Fibroblast of peridontal ligament (primary cell): Measurements from ENCODE around the gene RUNX2.

Experiments
- DNase-seq: peaks from one replicate; pipeline ENCODE4 v3.0.0-alpha.2; 2010; ENCODE audit errors: extremely low read depth

RUNX2 gene

GRCh38 chr6:45411959-45412358 lies 83.8 kb downstream of the RUNX2 start:
- DNase-seq: peak; percentile 36

DNA sequence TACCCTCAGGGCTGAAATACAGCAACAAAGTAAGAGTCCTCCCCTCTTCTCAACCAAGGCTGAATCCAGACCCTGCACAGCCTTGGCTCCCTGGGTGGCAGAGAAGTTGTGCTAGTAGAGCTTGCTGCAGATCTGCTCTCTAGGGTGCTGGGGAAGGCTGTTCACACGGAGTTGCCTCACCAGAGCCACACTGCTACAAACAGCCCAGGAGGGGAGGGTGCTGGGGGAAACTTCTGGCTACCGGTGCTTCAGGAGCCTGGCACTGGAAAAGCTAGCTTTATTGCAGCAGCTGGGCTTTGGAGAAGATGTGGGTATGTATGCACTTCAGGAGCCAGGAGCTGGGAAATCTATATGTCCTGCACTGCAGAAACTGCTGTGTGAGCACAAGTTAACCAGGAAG lies 87.2 kb downstream of the RUNX2 start:
- DNase-seq: peak; percentile 24

DNA sequence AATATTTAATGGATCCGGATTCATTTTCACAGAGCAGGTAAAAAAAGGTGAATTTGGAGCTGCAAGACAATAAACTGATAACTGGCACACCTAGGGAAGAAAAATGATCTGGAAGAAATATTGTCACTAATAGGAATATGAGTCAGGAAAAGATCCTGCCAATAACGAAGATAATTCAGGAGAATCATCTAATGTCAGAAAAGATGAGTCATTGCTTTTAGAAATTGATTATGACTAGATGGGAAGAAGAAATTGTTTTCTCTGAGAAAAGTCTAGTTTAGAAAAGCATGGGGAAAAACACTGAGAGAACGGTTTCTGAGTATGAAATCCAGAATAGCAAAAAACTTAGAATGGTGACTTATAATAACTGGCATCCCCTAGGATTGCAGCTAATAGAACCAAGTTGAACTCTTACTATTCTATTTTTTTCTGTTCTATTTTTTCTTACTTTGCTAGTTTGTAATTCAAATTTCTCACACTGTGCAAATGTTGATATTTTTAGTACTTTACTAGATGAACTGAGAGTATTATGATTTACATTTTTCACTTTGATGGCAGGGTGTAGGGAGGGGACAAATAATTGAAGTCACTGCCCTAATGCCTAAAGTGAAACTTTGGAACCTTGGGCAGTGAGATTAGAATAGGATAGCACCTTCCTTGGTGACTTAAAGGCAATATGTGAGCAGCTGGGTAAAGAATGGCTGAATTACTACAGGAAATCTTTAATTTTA lies 87.8 kb downstream of the RUNX2 start:
- peak; percentile 25 for DNase-seq

DNA sequence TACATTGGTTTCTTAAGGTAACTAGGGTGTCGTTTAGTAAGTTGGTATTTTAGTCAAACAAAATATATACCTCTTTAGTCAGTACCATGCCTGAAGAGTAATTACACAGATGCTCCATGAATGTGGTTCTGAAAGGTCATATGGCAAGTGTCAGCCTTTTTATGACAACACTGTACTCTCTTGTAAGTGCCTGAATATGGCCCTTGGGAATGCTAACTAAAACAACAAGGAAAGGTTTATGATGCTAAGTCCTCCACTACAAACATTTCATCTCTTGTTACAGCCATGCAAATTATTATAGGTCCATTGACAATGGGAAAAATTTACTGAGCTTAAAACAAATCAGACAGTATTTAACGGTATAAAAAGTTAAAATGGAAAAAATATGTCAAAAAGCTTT lies 88.6 kb downstream of the RUNX2 start:
- DNase-seq: no peak

DNA sequence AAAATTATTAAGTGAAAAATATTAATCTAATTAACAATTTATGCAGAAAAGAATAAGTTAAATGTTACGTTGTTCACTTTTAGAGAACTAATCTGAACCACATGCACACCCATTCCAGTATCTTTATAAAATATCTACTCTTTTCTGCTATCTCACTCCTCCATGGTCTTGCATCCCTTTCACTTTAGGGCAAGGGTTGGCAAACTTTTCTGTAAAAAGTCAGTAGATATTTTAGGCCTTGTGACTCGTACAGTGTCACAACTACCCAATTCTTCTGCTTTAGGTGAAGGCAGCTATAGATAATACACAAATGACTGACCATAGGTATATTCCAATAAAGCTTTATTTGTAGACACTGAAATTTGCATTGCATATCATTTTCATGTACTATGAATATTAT lies 89.3 kb downstream of the RUNX2 start:
- no peak for DNase-seq

DNA sequence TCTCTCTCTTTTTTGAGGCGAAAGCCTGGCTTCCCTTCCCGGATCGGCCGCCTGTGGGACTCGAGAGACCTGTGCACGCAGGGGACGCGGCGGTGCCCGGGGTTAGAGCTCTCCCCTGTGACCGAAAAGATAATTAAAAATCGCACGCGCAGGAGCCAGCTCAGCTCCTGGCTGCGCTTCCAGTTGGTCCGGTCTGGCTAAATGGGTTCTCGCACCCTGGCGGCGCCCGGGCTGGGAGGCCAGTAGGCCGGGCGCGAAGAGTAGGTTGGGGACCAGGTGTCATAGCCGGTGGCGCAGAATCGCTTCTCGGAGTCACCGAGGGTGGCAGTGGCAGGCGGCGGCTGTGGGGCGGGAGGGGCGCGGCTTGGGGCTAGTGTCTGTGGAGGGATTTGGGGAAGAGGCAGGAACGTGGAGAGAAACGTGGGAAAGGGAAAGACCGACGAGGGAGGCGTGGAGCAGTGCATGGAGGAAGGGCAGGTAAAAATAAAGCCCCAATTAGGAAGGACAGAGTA lies 91.5 kb downstream of the RUNX2 start:
- peak; percentile 49 for DNase-seq

DNA sequence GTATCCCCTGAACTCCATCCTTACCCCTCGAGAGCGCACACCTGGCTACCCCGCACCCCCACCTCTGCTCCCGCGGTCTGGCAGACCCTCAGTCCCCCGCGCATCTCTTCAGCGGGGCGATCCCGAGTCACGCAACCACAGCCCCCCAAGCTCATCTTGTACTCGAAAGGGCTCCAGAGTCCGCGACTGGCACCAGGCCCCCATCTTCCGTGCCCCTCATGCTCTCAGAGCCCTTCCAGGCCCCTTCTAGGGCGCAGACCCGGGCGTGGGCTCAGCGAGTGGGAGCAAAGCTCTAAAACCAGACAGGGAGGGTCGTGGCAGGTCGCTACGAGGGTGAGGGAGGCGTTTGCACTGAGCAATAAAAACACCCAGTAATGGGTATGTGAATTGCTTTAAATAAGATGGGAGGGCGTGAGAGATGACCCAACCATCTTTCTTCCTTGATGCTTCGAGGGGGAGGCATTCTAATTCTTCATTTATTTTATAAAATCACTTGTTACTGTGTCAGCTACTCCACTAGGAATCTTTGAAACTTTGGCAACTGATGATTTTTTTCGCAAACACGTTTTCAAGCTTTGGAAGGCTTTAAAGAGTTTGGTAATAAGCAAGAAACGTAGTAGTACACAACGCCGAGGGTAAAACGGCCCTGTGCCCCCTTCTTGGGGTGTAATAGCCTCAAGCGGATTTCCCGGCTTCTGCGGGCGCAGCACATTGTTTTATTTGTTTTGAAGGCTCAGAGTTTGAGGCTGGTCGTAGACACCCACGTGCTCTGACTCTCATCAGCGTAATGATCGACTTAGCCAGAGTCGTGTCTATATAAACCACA lies 92.2 kb downstream of the RUNX2 start:
- peak; percentile 88 for DNase-seq

DNA sequence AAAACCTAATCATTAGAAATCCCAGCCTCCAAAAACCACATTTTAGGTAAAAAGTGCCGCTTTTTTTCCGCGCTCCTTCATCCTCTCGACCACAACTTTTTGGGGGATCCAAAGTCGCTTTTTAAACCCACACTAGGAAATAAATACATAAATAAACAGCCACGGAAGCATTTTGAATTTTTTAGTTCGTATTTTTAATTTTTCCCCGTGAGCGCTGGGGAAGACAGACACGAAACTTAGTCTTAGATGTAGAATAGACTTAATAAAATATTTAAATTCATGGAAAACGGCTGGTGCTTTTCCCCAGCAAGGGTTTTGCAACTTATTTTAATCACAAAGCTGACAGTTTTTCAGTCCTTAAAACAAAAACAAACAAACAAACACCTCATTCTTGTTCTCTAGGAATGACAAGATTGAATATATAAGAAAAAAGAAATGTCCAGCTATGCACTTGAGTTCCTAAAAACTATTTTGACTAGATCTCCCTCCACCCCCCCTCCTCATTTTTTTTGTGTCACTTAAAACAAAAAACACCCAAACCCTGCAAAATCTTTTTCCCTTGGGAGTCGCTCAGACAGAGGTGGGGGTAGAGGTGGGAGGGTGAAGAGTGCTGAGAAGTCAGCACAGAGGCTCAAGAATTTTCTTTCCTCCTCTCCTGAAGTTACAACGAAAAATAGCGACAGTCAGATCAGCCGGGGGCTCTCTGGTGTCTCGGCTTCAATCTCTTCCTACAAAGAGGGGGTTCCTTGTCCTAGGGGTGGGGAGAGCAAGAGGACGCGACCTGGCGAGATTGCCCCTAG lies 93.0 kb downstream of the RUNX2 start:
- DNase-seq: peak; percentile 53

DNA sequence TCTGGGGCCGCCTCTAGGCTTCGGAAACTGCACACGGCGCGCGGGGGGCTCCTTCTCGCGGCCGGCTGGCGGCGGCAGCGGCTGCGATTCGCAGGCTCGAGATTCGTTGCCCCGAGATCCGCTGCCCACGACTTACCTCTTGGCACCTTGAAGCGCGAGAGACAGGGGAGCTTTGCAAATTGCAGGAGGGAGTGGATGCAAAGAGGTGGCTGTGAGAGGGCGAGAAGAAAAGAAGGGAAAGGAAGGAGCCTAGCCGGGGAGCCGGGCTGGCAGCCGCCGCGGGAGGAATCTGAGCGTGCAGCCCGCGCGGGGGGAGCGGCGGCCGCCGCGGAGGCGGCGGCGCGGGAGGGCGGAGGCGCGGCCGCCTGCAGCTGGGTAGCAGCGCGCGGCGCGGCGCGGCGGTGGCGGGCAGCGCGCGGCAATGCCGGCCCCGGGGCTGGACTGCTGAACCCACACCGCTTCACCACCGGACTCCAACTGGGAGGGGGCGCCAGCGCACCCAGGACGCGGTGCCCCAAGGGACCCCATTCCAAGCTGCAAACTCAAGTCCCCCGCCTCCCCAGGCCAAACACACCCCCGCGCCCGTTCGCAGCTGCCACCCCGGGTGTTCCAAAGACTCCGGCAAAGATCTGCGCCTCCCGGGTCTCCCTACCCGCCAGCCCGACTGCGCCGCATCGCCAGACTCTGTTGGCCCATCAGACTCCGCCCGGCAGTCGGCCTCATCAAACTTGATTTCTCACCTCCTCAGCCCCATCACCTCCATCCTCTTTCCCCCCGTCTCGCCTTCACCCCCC lies 93.8 kb downstream of the RUNX2 start:
- DNase-seq: peak; percentile 88

GRCh38 chr6:45422503-45423110 lies 94.5 kb downstream of the RUNX2 start:
- no peak for DNase-seq

GRCh38 chr6:45423111-45423823 lies 95.1 kb downstream of the RUNX2 start:
- DNase-seq: no peak

DNA sequence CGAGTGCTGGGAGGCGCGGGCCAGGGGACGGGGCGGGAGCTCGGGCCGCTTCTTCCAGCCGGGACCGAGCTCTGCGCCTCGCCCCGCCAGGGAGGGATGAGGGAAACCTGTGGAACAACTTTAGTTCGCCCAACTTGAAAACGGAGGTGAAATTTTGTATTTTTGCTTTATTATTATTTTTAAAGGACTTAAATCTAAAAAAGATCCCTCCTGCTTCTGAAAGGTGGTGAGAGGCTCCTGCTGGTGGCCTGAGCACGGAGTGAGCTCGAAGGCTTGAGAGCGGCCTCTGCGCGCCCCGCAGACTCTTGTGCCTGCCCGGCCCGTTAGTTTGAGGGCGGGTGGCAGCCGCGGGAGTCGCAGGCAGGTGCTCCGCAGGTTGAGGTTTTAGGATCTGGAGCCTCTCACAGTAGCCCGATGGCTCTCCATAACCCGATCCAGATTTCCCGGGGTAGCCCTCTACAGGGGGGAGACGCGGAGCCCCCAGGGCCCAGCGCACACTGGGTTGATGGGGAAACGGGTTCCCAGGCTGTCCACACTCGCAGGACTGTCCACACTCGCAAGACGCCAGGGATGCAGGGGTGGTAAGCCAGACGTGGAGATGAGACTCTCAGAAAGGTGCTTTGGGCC lies 95.8 kb downstream of the RUNX2 start:
- no peak for DNase-seq

- peak; percentile 58 for DNase-seq
Measured at GRCh38 chr6:45424451-45424861, 96.3 kb downstream of the RUNX2 start.

GRCh38 chr6:45426251-45426650 lies 98.1 kb downstream of the RUNX2 start:
- peak; percentile 67 for DNase-seq

DNA sequence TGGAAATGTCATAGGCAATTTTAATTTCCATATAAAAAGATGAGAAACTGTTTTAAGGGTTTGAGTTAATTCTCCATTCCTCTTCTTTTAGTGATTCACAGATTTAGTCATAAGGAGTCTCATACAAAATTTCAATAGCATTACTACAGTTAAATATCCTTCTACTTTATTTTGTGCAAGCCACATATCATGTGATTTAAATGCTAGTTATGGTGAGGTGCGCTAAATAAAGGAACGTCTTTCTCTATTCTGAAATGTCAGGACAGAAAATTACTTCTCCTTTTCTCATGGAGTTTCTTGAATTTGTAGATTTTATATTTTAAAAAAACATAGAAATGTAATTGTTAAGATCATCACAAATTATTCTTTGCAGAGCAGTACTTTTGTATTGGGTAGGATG lies 99.6 kb downstream of the RUNX2 start:
- DNase-seq: peak; percentile 65

- DNase-seq: peak; percentile 48
Measured at GRCh38 chr6:45428727-45429126, 100.6 kb downstream of the RUNX2 start.

DNA sequence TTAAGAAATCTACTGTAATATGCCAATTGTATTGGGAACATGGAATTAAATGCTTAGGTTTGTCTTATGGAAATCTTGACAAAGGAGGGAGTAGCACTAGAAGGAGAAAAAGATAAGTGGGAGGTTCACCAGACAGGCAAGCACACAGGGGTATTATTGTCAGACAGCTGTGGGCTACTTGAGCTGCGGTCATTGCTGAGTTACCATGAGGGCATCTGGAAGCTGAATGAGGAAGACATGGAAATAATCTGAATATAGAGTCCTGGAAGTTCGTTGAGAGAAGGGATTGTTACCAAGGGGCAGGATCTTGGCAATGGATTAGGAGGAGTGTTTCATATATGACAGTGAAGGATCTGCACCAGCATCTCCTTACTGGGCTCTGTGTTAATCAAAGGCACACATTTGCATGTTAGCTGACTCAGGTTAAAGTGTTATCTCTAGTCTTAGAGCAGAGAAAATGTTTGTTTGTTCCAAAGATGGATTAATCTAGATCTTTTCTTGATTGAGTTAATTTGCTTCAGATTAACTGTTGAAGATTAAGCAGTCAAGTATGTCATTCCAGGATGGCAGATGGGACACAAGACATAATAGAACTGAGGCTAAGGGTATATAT lies 102.6 kb downstream of the RUNX2 start:
- DNase-seq: peak; percentile 64

DNA sequence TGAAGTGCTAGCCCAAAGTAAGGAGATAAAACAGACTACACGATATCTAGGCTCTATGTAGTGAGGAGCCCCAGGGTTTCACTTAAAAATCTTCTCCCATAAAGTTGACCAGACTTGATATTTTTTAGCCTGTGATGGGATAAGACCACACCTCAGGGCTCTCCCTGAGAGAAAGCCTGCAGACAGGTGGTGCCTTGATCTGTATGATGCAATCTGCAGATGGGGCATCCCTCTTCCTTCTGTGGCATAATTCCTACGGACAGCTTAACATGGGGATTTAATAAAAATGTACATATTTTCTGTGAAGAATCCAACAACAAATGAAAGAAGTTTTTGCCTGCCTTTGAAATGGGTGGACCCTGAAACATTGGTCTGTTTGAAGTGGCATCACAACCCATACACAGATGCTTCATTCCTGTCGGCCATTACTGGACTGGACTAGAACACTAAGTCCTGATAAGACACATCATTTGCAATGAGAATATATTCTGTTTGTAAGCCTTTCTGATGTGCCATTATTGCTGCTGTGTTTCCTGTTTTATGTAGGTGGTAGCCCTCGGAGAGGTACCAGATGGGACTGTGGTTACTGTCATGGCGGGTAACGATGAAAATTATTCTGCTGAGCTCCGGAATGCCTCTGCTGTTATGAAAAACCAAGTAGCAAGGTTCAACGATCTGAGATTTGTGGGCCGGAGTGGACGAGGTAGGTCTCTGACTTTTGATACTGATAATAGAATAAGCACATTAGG lies 103.4 kb downstream of the RUNX2 start:
- no peak for DNase-seq

- peak; percentile 79 for DNase-seq
Measured at GRCh38 chr6:45432977-45433376, 104.8 kb downstream of the RUNX2 start.
